HepG2 (cell line): ENCODE data around the gene CDH13.

Experiments
- ATF2 ChIP-seq: sonication (generic); formaldehyde crosslinking; IDR thresholded peaks from 2 replicates; pipeline ENCODE4 v1.4.0; 2020; ENCODE audit warnings: missing genetic modification reagents
- CBFB ChIP-seq: sonication (generic); formaldehyde crosslinking; IDR thresholded peaks from 2 replicates; pipeline ENCODE4 v1.4.0; 2020; ENCODE audit warnings: missing genetic modification reagents
- CEBPB ChIP-seq: IDR thresholded peaks from 2 replicates; pipeline ENCODE4 v1.6.1; 2011; ENCODE audit warnings: low read depth, low read length, improper control_type of control experiment, borderline replicate concordance
- CTCF ChIP-seq: sonication (generic); formaldehyde crosslinking; IDR thresholded peaks from 2 replicates; pipeline ENCODE4 v1.5.0; 2020; ENCODE audit warnings: mild to moderate bottlenecking, missing genetic modification reagents, moderate library complexity
- SYNCRIP ChIP-seq: fragments of 200-400 bp; formaldehyde crosslinking; IDR thresholded peaks from 2 replicates; pipeline ENCODE4 v1.6.1; 2018; ENCODE audit warnings: mild to moderate bottlenecking, low read depth, low read length; ENCODE audit not compliant: insufficient read depth
- ZNF501 ChIP-seq: sonication (generic); formaldehyde crosslinking; IDR thresholded peaks from 2 replicates; pipeline ENCODE4 v1.5.1; 2020; ENCODE audit warnings: mild to moderate bottlenecking, moderate library complexity, missing genetic modification reagents
- ZNF580 ChIP-seq: IDR thresholded peaks from 2 replicates; pipeline ENCODE4 v1.6.1; 2016; ENCODE audit warnings: low read depth, borderline replicate concordance

GRCh38 chr16:83279251-83279650, 652.5 kb downstream of the CDH13 start:
- TF ChIP-seq CTCF = no peak
- no peak for TF ChIP-seq ZNF501
- TF ChIP-seq SYNCRIP = no peak
- TF ChIP-seq ATF2 (CRISPR knock-in tag) = no peak
- no peak for TF ChIP-seq ZNF580
- TF ChIP-seq CBFB (CRISPR knock-in tag) = no peak
- TF ChIP-seq CEBPB = no peak
